ENCODE results near the gene CNKSR3. TPM values are rescaled to one million over a fixed set of nuclear protein-coding genes. Genes with fewer than 3 reads are reported as not detected.

Gene CNKSR3
- total RNA-seq, 6 experiments from 2014 or later, result 15.3 to 21.7 (median 18.7) TPM

DNA sequence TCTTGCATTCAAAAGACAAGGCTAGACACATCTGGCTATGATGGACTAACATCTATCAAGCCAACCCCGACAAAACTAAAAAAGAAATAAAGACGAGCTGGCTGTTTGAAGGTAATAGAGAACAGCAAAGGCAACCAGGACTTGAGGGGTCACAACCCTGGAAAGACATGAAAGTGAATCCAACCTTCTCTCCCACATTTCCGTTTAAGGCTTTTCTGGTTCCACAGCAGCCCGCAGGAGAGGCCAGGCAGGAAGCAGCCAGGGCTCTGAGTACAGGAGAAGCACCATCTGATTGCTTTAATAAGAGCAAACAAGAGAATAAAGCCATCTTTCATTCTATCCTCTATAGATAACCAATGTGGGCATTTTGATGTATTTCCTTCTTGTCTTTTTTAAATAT is 14.3 kb downstream of the CNKSR3 start:
- no peak overlapping the region for H3K27ac Mint-ChIP-seq
- no peak overlapping the region for H3K4me3 Mint-ChIP-seq
- no peak for DNase-seq
- H3K36me3 Mint-ChIP-seq (ENCODE audit: low read depth), result no peaks in the 10 kb centered on the region
- H3K9me3 Mint-ChIP-seq, result no peaks in the 10 kb centered on the region
- TF ChIP-seq, protein P1, sequence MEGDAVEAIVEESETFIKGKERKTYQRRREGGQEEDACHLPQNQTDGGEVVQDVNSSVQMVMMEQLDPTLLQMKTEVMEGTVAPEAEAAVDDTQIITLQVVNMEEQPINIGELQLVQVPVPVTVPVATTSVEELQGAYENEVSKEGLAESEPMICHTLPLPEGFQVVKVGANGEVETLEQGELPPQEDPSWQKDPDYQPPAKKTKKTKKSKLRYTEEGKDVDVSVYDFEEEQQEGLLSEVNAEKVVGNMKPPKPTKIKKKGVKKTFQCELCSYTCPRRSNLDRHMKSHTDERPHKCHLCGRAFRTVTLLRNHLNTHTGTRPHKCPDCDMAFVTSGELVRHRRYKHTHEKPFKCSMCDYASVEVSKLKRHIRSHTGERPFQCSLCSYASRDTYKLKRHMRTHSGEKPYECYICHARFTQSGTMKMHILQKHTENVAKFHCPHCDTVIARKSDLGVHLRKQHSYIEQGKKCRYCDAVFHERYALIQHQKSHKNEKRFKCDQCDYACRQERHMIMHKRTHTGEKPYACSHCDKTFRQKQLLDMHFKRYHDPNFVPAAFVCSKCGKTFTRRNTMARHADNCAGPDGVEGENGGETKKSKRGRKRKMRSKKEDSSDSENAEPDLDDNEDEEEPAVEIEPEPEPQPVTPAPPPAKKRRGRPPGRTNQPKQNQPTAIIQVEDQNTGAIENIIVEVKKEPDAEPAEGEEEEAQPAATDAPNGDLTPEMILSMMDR (IDR thresholded peaks at IDR 0.05), result no peak
- H3K27me3 Mint-ChIP-seq (ENCODE audit: insufficient read depth), result no peaks in the 10 kb centered on the region
- H3K4me1 Mint-ChIP-seq (ENCODE audit: low read depth), result peaks cover 7% of the 10 kb centered on the region

GRCh38 chr6:154494592-154495311 is 15.7 kb downstream of the CNKSR3 start:
- no peaks in the 10 kb centered on the region for H3K27me3 Mint-ChIP-seq (ENCODE audit: insufficient read depth)
- H3K4me1 Mint-ChIP-seq (ENCODE audit: low read depth), result peaks cover 3% of the 10 kb centered on the region; the same call in 1 of the 2 replicates
- no peak for DNase-seq
- no peaks in the 10 kb centered on the region for H3K9me3 Mint-ChIP-seq
- H3K4me3 Mint-ChIP-seq, result no peak overlapping the region
- peaks cover 4% of the 10 kb centered on the region; the same call in 1 of the 2 replicates for H3K36me3 Mint-ChIP-seq (ENCODE audit: low read depth)
- no peak overlapping the region for H3K27ac Mint-ChIP-seq
- TF ChIP-seq, protein P1 (IDR thresholded peaks at IDR 0.05), result no peak

DNA sequence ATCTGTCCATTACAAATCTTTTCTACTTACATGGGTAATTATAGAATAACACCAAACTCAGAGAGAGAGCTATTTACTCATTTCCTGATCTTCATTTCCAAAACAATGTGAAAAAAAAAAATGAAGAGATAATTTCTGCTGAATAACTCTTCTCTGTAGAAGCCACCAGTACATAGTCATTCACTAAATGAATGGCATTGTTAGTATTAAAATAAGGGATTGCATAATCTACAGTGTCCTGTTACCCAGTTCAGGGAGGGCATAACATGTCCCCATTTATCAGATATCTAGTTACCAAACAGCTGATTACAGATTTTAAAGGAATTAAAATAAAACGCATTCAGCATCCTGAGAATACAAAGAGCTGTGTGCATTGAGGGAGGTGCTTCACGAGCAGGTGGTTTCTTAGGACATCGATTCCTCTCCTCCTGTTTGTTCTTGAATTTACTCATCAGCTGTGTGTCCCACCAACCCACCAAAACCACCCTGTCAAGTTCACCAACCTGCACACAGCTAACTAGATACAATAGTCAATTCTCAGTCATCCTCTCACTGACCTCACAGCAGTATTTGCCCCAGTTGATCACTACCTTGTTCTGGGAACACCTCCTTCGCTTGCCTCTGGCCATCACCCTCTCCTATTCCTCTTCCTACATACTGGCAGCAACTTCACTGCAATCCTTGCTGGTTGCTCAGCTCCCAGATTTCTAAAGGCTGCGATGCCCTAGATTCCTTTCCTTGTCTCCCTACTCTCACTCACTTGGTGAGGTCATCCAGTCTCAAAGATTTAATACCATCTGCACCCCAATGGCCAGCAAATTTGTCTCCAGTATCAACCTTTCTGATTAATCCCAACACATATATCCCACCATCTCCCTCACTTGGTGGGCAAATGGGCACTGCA is 18.7 kb downstream of the CNKSR3 start:
- peak; percentile 50 for DNase-seq
- peaks cover 13% of the 10 kb centered on the region for H3K36me3 Mint-ChIP-seq (ENCODE audit: low read depth)
- H3K27me3 Mint-ChIP-seq (ENCODE audit: insufficient read depth), result no peaks in the 10 kb centered on the region
- H3K9me3 Mint-ChIP-seq, result no peaks in the 10 kb centered on the region
- TF ChIP-seq, protein P1 (IDR thresholded peaks at IDR 0.05), result no peak
- H3K4me1 Mint-ChIP-seq (ENCODE audit: low read depth), result peaks cover 32% of the 10 kb centered on the region
- H3K27ac Mint-ChIP-seq, result 0 out of 2 replicates have a peak overlapping the region, but pooled peaks have one; percentile 8
- H3K4me3 Mint-ChIP-seq, result no peak overlapping the region

DNA sequence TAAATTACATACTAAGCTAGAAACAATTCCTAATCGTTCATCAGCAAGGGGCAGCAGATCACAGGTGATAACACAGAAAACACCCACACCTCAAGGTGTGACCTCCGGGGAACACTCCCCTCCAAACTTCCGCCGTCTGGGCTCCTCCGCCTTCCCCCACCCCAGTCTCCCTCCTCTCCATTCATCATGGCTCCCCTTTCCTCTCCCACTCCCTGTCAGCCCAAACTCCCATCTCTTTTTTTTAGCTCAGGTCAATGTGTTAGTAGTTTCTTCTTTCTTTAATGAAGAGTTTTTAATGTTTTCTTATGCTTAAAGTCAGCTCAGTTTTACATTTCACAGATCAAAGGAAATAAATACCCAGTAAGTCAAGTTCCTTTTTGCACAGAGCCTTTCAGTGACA is 20.7 kb downstream of the CNKSR3 start:
- no peak overlapping the region; the same call in 1 of the 2 replicates for H3K27ac Mint-ChIP-seq
- TF ChIP-seq, protein P1 (IDR thresholded peaks at IDR 0.05), result no peak

DNA sequence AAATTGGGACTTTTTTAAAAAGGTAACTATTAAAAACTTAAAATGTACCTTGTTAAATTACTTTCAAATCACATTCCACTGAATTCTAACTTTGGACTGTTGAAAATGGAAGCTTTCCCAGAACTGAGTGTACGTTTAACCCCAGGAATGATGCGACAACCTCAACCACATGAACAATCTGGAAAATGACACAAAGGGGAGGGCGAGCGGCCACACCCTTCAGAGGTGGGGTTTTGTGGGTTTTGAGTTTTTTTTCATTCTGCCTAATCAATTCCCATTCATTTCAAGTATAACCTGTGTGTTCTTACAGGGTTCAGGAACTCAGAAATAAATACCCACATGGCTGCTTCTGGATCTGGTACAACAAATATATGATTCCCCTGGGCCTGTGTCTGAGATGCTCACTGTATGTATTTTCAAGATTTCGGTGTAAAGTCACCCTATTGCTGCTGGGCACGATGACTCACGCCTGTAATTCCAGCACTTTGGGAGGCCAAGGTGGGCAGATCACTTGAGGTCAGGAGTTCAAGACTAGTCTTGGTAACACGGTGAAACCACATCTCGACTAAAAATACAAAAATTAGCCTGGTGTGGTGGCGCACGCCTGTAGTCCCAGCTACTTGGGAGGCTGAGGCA is 21.6 kb downstream of the CNKSR3 start:
- Mint-ChIP-seq H3K4me3 (peak overlapping the region; percentile 63), H3K36me3 (ENCODE audit: low read depth) (peaks cover 17% of the 10 kb centered on the region), H3K27ac (peak overlapping the region; percentile 72), H3K9me3 (no peaks in the 10 kb centered on the region), H3K27me3 (ENCODE audit: insufficient read depth) (no peaks in the 10 kb centered on the region; the same call in 1 of the 2 replicates), H3K4me1 (ENCODE audit: low read depth) (peaks cover 48% of the 10 kb centered on the region)
- TF ChIP-seq, protein P1 (IDR thresholded peaks at IDR 0.05), result no peak
- peak; percentile 46 for DNase-seq

More for the DNA sequence above, 20.7 kb downstream of the CNKSR3 start:
- H3K9me3 Mint-ChIP-seq, result no peaks in the 10 kb centered on the region
- no peaks in the 10 kb centered on the region for H3K27me3 Mint-ChIP-seq (ENCODE audit: insufficient read depth)
- peaks cover 43% of the 10 kb centered on the region for H3K4me1 Mint-ChIP-seq (ENCODE audit: low read depth)
- H3K4me3 Mint-ChIP-seq, result no peak overlapping the region
- no peak for DNase-seq
- peaks cover 14% of the 10 kb centered on the region for H3K36me3 Mint-ChIP-seq (ENCODE audit: low read depth)
